ENCODE results near the gene TTC1.

TTC1 gene

GRCh38 chr5:160097991-160098390 is 89.1 kb downstream of the TTC1 start:
- no peaks in the 10 kb centered on the region for H3K27me3 ChIP-seq (ENCODE audit: control insufficient read depth, insufficient read depth, low read length)
- H3K4me1 ChIP-seq (ENCODE audit: control insufficient read depth, insufficient read depth, low read length): no peaks in the 10 kb centered on the region
- no peaks in the 10 kb centered on the region for H3K9me3 ChIP-seq (ENCODE audit: control insufficient read depth, insufficient read depth, low read length)
- peaks cover 2% of the 10 kb centered on the region; the same call in 1 of the 2 replicates for H3K36me3 ChIP-seq (ENCODE audit: control insufficient read depth, insufficient read depth, low read length)
- no peak overlapping the region for H3K4me3 ChIP-seq (ENCODE audit: low read length)
- DNase-seq (ENCODE audit: low read depth, low spot score): no peak
- WGBS (ENCODE audit: insufficient coverage, insufficient read length): no CpG with 5 or more reads among the region's 4 CpGs
- H3K27ac ChIP-seq (ENCODE audit: low read length): no peak overlapping the region

GRCh38 chr5:160105686-160106360 is 96.9 kb downstream of the TTC1 start:
- H3K9me3 ChIP-seq (ENCODE audit: control insufficient read depth, insufficient read depth, low read length): no peaks in the 10 kb centered on the region
- no peak overlapping the region for H3K27ac ChIP-seq (ENCODE audit: low read length)
- no peaks in the 10 kb centered on the region for H3K4me1 ChIP-seq (ENCODE audit: control insufficient read depth, insufficient read depth, low read length)
- DNase-seq (ENCODE audit: low read depth, low spot score): no peak
- H3K4me3 ChIP-seq (ENCODE audit: low read length): no peak overlapping the region
- WGBS (ENCODE audit: insufficient coverage, insufficient read length): no CpG with 5 or more reads among the region's 4 CpGs
- H3K36me3 ChIP-seq (ENCODE audit: control insufficient read depth, insufficient read depth, low read length): no peaks in the 10 kb centered on the region; the same call in 1 of the 2 replicates
- H3K27me3 ChIP-seq (ENCODE audit: control insufficient read depth, insufficient read depth, low read length): no peaks in the 10 kb centered on the region

GRCh38 chr5:160108124-160108523 is 99.2 kb downstream of the TTC1 start:
- Histone ChIP-seq H3K4me3 (ENCODE audit: low read length) (no peak overlapping the region), H3K36me3 (ENCODE audit: control insufficient read depth, insufficient read depth, low read length) (peaks cover 8% of the 10 kb centered on the region; the same call in 1 of the 2 replicates), H3K27me3 (ENCODE audit: control insufficient read depth, insufficient read depth, low read length) (no peaks in the 10 kb centered on the region), H3K27ac (ENCODE audit: low read length) (no peak overlapping the region), H3K4me1 (ENCODE audit: control insufficient read depth, insufficient read depth, low read length) (no peaks in the 10 kb centered on the region), H3K9me3 (ENCODE audit: control insufficient read depth, insufficient read depth, low read length) (no peaks in the 10 kb centered on the region)
- no peak for DNase-seq (ENCODE audit: low read depth, low spot score)
- no CpG with 5 or more reads among the region's 2 CpGs for WGBS (ENCODE audit: insufficient coverage, insufficient read length)

Data from iPS DF 6.9 (cell line).